Ramos (cell line): ENCODE results near the gene WDR90.

Experiments used
- in situ Hi-C: fragments of 300-500 bp; cut with MboI; formaldehyde crosslinking; loops from one replicate; pipeline ENCODE4 v1.14.3; 2022; ENCODE audit warnings: low sequenced_read_pairs; ENCODE audit not compliant: unreplicated experiment

WDR90 gene

GRCh38 chr16:637081-638018 is 11.8 kb upstream of the WDR90 start:
- in situ Hi-C loops: no loop called here

DNA sequence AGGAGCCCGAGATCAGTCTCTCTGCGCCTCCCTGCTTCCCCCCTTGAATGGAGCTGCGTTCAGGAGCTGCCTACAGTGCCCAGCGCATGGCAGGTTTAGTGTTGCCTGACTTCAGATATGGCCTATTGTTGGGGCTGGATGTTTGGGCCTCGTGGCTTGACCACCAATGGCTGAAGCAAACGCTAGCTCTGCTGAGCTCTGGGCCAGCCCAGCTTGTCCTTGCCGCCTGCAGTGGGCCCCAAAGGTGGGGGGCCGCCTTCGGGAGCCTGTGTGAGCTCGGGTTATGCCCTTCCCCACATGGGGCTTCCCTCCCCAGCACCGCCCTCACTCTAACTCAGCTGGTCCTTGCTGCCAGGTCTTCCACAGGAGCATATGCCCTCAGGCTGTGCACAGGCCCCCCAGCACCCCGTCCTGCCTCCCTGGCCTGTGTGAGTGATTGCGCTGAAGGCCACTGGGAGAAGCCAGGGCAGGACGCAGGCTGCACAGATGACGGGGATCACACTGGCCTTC is 11.1 kb upstream of the WDR90 start:
- in situ Hi-C loops: no loop called here

GRCh38 chr16:638836-639235 is 10.3 kb upstream of the WDR90 start:
- in situ Hi-C loops: no loop called here

DNA sequence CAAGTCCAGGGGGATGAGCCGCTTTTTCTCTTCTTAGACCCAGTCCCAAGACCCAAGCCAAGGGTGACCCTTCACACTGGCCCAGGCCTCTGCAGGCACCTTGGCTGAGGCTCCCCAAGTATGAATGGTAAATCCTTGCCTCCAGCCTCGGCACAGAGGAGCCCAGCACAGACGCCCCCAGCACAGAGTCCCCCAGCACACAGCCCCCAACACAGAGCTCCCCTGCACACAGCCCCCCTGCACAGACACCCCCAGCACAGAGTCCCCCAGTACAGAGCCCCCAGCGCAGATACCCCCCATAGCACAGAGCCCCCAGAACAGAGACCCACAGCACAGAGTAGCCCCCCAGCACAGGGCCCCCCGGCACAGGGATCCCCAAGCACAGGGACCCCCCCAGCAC is 8.6 kb upstream of the WDR90 start:
- in situ Hi-C loops: no loop called here

DNA sequence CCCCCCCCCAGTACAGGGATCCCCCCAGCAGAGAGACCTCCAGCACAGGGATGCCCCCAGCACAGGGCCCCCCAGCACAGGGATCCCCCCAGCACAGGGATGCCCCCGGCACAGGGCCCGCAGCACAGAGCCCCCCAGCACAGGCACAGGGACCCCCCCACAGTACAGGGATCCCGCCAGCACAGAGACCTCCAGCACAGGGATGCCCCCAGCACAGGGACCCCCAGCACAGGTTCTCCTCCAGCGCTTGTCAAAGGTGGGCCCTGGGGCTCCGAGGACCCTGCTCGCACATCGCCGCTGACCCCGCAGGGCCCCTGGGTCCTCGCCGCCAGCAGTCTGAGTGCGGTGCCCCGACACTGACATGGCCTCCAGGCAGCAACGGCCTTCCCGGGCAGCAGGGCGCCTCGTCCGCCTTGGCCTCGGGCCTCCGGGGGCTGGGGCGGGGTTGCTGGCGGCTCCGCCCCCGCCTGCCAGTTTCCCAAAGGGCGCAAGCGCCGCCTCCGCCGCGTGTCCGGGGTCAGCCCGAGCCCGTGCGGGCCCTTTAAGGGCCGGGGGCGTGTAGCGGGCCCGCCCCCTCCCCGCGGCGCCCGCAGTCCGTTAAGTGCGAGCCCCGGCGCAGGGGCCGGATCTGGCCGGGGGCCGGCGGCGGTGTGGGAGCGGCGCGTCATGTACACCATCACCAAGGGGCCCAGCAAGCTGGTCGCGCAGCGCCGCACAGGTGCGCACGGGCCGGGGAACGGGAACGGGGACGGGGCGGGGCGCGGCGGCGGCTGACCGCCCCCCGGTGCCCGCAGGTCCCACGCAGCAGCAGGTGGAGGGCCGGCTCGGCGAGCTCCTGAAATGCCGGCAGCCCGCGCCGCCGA is 7.6 kb upstream of the WDR90 start, which contains the start of gene MCRIP2:
TSS of gene MCRIP2 (plus strand) at position 503 of the 863 bp plus-strand sequence. CDS start at position 667, 164 bp downstream.
- in situ Hi-C loops: no loop called here

GRCh38 chr16:642189-643049 is 6.7 kb upstream of the WDR90 start:
- in situ Hi-C loops: no loop called here

GRCh38 chr16:643050-643368 is 6.2 kb upstream of the WDR90 start:
- in situ Hi-C loops: no loop called here

- in situ Hi-C loops: no loop called here
Observed at GRCh38 chr16:644556-644955, 4.6 kb upstream of the WDR90 start.

DNA sequence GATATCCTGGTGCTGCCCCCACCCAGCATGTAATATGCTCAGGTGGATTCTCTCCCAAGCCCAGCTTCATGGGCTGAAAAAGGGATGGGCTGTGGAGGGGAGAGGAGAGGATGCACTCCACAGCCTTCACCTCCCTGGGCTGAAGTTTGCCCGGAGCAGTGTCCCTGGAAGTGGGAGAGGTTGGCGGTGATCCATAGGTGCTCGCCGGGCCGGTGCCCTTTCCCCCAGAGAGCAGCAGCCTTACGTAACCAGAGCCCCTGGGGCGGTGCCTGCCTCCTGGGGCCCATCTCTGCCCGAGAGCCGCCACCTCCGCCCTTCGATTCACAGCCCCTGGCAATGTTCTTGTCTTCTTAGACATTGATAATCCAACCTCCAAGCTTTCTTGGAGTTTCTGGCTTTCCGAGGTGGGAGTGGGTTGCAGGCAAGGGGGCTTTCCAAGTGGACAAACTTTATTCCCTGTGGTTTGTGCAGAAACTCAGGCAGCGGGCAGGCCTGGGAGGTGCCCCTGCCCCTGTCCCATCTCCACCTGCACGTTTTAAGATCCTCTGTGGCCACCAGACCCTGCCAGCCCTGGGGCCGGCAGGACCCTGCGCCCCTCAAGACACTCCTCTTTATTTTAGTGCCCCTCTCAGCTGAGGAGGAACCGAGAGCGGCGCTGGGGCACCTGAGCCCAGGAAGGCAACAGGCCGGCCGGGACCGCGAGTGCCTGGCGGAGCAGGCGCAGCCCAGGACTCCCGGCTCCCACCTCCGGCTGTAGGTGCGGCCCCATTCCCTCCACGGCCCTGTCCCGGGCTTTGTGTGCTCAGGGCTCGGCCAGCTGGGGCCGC is 3.1 kb upstream of the WDR90 start:
- in situ Hi-C loops: no loop called here

- in situ Hi-C loops: no loop called here
Observed at GRCh38 chr16:646679-647172, 2.4 kb upstream of the WDR90 start.

DNA sequence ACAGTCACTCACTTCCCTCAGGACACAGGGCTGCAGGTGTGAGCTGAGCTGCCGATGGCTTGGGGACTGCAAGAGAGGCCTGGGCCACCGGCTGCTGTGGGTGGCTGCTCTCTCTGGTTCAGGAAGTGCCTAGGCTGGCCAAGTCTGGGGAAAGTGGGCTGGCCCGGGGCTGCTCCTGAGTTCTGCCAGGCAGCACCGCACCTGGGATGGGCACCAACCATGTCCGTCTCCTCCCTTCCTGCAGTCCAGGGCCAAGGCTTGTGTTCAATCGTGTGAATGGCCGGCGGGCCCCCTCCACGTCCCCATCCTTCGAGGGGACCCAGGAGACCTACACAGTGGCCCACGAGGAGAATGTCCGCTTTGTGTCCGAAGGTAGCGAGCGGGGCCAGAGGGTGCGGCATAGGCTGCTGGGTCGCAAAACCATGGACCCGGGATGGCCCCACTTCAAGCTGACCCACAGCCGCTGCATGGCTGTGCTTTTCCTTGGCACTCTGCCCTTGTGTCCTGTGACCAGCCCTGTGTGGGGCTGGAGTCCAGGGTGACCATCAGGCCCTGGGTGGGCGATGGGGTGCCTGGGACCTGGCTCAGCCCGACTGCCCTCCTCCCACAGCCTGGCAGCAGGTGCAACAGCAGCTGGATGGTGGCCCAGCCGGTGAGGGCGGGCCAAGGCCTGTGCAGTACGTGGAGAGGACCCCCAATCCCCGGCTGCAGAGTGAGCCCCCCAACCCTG is 1.8 kb upstream of the WDR90 start:
- in situ Hi-C loops: no loop called here

DNA sequence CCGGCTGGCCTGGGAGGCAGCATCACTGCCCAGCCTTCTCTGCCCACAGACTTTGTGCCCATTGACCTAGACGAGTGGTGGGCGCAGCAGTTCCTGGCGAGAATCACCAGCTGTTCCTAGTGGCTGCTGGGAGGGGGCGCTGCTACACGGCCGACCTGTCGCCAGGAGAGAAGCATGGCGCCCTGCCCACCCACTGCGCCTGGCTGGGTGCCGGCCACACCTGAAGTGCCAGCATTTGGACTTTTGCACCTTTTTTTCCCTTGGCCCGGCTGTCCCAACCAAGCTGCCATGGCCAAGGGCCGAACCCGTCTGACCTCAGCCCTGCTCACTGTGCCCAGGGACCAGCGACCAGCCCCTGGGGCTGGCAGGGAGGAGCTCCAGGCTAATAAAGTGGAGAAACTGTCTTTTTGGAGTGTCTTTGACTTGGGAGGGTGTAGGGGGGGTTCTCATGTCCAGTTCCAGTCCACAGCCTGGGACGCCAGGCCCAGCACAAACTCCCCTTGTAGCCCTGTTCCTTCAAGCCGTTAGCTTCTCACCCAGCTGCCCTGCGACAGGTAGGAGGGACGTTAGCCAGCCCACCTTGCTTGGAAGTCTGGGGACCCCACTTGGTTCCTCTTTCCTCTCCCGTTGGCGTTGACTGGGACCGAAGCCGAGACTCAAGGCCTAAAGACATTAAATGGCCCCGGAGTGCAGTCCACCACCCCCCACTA is 939 bp upstream of the WDR90 start:
- in situ Hi-C loops: no loop called here

- in situ Hi-C loops: no loop called here
Observed at GRCh38 chr16:649631-650030, 466 bp downstream of the WDR90 start.

DNA sequence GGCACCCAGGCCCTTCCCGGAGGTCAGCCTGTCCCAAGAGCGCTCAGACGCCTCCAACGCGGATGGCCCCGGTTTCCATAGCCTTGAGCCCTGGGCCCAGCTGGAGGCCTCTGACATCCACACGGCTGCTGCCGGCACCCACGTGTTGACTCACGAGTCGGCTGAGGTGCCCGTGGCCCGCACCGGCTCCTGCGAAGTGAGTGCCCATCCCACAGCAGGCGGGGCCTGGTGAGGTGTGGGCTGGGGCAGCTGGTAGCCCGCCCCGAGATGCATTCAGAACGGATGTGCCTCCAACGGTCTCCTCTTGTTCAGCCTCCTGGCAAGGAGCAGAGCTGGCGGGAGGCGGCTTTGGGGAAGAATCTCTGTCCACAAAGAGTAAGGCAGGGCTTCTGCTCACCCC is 2.7 kb downstream of the WDR90 start:
- in situ Hi-C loops: no loop called here

DNA sequence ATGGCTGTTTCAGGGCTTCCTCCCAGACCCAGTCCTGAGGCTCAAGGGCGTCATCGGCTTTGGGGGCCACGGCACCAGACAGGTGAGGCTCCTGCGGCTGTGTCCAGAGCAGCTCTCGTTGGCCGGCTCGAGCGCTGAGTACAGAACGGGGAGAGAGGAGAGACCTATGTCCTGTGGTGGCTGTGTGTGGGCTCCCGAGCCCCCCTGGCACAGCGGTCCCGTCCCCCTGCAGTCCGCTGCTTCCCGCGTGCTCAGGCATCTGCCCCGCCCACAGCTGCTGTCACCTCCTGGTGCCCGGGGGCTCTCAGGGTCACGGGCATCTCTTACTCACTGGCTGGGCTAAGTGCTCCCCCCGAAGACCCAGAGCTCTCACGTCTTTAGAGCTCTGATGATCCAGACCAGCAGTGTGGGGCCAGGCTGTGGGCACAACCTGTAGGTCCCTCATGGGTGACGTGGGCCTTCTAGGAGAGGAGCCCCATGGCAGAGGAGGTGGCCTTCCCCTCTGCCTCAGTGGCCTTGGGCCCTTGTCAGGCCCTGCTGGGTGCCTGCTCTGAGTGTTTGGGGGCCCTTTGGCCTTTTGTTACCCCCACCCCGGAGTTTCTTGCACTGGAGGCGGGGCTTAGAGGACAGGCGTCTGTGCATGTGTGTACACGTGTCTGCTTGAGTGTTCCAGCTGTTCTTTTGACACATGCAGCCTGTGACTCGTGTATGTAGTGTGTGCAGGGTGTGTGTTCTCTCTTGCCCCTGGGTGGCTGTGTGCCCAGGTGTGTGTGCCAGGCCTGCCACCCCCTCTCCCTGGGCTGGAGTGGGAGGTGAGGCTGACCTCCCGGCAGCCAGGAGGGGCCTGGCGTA is 3.5 kb downstream of the WDR90 start:
- in situ Hi-C loops: no loop called here

GRCh38 chr16:654034-654433 is 4.9 kb downstream of the WDR90 start:
- in situ Hi-C loops: no loop called here

- in situ Hi-C loops: no loop called here
Observed at GRCh38 chr16:657487-657886, 8.3 kb downstream of the WDR90 start.
